Activated gamma-delta T cell (primary cell): Measurements from ENCODE around the gene DPM2.

Experiments used
- DNase-seq: peaks from one replicate; lab custom pipeline; 2025; lab: John Stamatoyannopoulos, UW

Gene DPM2

DNA sequence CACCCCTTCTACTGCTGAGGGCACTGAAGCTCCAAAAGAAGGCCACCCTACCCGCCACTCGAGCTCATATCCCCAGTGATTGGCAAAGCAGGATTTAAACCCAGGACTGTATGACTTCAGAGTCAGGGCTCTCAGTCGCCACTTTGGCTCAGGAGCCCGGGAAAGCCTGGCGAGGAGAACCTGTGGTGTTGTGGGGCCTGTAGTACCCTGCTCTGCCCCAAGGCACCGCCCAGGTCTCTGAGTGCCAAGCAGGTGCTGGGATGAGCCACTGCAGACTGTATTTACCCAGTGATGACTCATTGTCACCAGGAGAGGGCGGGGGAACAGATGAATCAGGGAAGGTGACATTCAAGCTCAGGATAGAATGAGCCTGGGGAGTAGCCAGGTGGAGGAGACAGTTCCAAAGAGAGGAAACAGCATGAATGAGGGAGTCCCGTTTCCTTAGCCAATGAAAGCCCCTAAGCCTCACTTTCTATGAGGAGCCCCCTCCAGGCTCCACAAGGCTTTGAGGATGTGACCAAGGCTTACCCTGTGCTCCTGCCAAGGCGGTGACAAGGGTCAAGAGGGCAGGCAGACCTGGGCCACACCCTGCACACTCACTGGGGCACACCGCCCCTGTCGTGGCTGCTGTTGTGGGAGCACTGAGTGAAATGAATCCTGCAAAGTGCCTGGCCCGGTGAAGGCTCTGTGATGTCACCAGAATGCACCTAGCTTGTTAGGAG lies 17.8 kb upstream of the DPM2 start:
- DNase-seq: no peak

DNA sequence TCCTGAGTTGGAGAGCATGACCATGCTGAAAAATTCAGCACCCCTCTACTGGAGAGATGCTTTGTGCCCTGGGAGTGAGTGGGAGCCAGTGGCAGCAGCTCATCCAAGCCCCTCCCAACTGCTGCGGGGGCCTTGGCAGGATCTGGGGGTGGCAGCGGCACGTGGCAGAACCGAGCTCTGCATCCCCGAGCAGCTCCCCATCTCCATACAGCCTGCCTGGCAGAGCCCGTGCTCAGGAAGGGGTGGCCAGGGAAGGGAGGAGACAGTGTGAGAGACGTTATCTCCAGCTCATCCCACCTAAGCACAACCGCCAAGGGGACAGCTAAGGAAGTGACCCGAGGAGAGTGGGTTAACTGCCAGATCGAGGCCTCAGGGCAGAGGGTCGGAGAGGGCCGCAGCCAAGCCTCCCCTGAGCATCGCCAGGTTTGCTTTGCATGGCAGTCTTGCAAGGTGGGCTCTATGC lies 17.2 kb upstream of the DPM2 start:
- no peak for DNase-seq

GRCh38 chr9:127953768-127954505 lies 16.3 kb upstream of the DPM2 start:
- no peak for DNase-seq

DNA sequence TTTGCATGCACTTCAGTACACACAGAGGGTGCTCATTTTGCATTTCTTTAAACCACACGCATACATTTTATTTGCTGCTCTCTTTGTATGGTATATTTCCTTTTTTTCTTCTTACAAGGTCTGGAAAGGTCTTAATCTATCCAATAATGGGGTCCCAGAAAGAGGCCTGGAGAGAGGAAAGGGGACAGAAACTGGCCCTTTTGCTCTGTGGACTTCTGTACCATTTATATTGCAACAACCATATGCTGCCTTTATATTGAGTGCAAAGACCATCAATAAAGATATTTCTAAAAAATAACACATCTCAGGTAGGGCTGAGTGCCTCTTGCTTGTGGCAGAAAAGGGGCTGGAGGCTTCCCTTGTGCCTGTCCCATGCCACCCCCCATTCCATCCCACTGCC lies 15.5 kb upstream of the DPM2 start:
- DNase-seq: no peak

GRCh38 chr9:127950513-127951289 lies 13.0 kb upstream of the DPM2 start:
- DNase-seq: no peak

GRCh38 chr9:127949827-127950512 lies 12.3 kb upstream of the DPM2 start:
- no peak for DNase-seq

DNA sequence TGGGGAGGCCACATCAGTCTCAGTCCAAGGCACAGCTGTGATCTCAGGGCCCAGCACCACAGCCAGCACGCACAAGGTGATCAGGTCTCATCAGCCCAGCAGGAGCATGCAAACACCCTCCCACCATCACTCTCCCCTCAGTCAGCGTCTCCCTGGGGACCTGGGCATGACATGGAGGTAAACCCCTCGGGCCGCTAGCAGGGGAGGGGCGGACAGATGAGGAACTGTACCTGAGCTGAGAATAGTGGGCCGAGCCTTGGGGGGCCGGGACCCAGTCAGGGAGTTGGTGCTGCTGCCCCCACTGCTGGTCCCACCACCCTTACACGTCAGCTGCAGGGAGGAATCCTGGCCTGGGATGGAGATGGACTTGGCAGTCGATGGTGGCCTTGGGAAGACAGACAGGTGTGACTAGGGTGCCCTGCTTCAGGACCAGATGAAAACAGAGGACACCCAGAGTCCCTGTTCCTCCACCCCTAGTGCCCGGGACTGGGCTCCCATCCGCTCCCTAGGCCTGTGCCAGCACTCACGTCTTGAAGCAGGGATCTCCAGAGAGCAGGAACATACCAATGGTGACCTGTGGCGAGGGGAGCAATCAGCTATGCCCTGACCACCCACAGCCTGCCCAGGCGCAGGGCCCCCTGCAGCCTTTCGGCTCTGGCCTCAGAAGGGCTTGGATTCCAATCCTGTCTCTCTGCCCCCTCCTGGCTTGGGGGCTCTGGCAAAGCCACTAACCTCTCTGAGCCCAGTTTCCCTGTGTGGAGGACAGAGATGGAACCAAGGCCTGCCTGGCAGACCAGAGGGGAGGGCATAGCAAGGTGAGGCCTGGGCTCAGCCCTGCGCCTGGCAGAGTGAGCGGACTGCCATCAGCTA lies 10.4 kb upstream of the DPM2 start:
- DNase-seq: no peak

DNA sequence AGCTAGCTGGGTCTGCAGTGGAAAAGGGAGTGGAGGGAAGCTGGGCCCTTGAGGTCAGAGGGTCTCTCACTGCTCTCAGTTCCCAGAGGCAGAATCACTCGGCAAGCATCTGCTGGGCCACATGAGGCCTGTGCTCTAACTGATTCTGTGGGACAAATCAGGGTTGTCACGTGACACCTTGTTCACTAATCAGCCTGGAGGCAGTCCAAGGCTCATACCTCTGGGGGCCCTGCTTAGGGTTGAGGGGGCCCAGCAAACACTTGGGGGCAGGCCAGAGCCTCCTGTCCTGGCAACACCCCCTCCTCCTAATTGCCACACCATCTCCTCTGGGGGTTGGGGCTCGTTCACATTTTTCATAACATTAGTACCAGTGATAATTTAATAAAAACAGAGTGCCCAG lies 9.1 kb upstream of the DPM2 start:
- no peak for DNase-seq

GRCh38 chr9:127945942-127946341 lies 8.3 kb upstream of the DPM2 start:
- no peak for DNase-seq

- no peak for DNase-seq
These were observed 7.7 kb upstream of the DPM2 start for GRCh38 chr9:127945338-127945737.

GRCh38 chr9:127944586-127945218 lies 7.0 kb upstream of the DPM2 start:
- DNase-seq: no peak

DNA sequence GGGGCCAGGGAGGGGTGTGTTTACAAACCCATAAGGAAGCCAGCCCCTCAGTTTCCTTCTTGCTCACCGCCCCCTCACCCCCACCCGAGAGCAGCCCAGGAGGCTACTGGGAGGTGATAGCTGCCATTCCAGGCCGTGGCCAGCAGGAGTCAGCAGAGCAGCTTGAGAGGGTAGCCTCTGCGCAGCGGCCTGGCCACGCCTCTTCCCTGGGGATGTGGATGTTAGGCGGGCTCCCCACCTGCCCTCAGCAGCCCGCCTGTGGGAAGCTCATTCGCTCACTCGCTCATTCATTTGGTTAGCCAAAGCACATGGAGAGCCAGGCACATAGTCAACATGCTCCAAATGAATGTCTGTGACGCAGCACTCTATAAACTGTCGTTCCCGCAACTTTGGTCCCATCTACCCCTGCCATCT lies 6.1 kb upstream of the DPM2 start:
- peak; percentile 28 for DNase-seq

DNA sequence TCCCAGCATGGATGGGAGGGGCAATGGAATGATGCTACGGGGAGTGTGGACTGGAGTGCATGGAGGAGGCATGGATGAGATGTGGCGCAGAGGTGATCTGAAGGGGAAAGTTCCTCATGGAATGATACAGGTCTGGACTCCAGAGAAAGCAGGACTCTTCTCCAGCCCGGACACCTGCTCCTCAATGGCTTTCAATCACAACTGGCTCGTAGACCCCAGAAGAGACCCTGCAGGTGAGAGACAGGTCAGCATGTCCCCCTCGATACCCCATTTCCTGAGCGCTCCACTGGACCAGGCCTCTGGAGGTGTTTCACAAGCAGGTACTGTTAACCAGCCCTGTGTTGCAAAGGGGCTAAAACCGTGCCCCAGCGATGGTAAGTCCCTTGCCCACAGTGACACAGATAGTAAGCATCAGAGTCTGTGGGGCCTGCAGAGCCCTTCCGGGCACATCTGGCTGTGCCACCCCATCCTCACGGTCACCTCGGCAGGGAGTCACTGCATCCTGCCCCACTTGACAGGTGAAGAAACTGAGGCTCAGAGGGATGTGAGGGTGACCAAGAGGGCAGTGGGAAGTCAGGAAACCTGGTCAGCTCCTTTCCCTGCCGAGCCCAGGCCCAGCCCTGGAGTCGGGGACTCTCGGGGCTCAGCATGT lies 5.5 kb upstream of the DPM2 start:
- no peak for DNase-seq

DNA sequence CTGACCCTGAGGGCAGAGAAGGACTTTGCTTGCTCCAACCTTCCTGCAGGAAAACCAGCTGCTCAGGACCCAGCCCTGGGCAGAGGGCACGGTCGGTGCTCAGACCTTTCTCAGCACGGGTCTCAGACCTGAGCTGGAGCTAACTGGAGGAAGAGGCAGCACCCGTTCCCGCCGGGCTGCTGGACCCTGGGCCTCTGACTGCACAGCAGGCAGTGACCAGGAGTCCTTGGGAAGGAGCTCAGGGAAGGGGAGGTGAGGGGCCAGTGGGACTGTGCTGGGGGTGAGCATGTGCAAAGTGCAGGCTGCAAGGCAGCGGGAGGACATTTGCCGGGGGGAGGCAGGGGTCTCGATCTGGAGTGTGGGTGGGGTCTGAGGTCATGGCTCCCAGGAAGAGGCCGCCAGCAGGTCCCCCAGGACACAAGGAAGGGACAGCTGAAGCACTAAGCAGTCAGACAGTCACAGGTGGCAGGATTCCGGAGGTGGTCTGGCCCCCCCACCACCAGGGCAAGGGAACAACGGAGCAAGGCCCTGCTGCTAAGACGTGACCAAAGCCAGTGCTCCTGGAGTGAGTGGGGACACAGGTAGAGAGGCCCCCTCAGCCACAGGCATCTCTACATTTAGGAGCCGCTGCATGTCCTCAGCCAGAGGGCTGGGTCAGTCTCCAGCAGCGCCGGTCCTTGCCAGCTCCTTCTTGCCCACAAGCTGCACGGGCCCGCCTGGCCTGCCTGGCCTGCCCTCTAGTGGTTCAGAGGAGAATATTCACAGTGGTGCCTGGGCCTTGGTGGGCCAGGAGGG lies 4.8 kb upstream of the DPM2 start:
- DNase-seq: no peak

- DNase-seq: no peak
These were observed 4.2 kb upstream of the DPM2 start for GRCh38 chr9:127941961-127942215.

- no peak for DNase-seq
These were observed 3.7 kb upstream of the DPM2 start for GRCh38 chr9:127941062-127941960.

DNA sequence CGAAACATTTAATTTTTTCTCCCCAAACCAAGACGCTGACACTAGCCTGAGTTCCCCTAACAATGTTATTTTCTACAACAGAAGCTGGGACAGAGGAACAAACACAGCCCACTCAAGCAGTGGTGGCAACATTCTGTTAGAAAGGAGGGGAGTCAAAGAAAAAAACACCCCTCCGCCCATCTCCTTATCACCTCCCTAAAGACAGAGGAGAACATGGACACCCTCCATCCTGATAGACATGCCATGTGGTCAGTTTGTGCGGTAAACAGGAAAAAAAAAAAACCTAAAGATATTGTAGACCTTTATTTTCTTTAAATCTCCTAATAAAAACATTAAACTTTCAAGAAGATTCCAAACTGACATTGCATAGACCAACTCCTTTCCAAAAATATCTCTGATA lies 2.9 kb upstream of the DPM2 start:
- no peak for DNase-seq

DNA sequence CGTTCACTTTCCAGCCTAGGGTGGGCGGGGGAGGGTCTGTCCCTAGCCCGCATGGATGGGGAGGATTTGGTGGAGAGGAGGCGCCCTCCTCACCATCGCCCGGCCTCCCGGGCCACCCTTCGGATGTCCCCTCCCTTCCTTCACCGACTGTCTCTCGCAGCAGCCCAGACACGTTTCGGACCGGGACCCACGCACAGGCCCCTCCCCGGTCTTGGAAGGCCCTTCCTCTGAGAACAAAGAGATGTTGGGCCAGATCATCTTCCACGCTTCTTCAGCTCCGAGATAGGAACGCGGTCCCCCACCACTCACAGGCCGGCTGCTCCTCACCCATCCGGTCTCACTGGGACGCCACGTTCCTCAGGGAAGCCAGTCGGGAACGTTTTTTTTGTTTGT lies 640 bp upstream of the DPM2 start:
- DNase-seq: no peak

DNA sequence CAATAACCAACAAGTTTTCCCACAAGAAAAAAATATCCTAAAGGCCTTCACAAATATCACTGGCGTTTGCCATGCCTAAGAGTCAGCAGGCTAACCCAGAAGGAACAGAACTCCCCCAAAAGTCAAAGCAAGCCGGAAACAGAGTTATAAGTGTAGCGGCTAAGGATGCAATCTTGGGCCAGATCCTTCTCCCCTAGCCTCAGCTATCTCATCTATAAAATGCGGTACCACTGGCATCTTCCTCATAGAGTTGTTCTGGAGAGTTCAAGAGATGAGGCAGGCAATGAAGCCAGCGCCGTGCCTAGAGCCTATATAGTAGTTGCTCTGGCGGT lies 632 bp downstream of the DPM2 start:
- DNase-seq: no peak
